Measurements from ENCODE around the gene VPS13D.

GRCh38 chr1:12462586-12462985, 232.8 kb downstream of the VPS13D start:
- TF ChIP-seq, protein P1, sequence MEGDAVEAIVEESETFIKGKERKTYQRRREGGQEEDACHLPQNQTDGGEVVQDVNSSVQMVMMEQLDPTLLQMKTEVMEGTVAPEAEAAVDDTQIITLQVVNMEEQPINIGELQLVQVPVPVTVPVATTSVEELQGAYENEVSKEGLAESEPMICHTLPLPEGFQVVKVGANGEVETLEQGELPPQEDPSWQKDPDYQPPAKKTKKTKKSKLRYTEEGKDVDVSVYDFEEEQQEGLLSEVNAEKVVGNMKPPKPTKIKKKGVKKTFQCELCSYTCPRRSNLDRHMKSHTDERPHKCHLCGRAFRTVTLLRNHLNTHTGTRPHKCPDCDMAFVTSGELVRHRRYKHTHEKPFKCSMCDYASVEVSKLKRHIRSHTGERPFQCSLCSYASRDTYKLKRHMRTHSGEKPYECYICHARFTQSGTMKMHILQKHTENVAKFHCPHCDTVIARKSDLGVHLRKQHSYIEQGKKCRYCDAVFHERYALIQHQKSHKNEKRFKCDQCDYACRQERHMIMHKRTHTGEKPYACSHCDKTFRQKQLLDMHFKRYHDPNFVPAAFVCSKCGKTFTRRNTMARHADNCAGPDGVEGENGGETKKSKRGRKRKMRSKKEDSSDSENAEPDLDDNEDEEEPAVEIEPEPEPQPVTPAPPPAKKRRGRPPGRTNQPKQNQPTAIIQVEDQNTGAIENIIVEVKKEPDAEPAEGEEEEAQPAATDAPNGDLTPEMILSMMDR (IDR thresholded peaks at IDR 0.05; ENCODE audit: low read length) = no peak
- no peak for TF ChIP-seq EZH2 (optimal IDR thresholded peaks at IDR 0.05; ENCODE audit: low read depth, low read length)
- TF ChIP-seq EZH2phosphoT487 (IDR thresholded peaks at IDR 0.05; ENCODE audit: low read length) = no peak
